Nephron progenitor cell (in vitro differentiated cells): ENCODE results near the gene HSP90AA1.

Source experiments
- DNase-seq: peaks from one replicate; pipeline ENCODE4 v3.0.0; 2021
- H3K27ac Mint-ChIP-seq: 2 replicates; pipeline ENCODE4 v1.8.0; 2021; ENCODE audit warnings: mild to moderate bottlenecking, moderate library complexity, mixed read lengths
- H3K27me3 Mint-ChIP-seq: 2 replicates; pipeline ENCODE4 v1.8.0; 2021; ENCODE audit warnings: mild to moderate bottlenecking, low read depth, mixed read lengths; ENCODE audit not compliant: poor library complexity
- H3K36me3 Mint-ChIP-seq: 2 replicates; pipeline ENCODE4 v1.8.0; 2021; ENCODE audit warnings: low read depth, mixed read lengths
- H3K4me1 Mint-ChIP-seq: 2 replicates; pipeline ENCODE4 v1.8.0; 2021; ENCODE audit warnings: mixed read lengths
- H3K4me3 Mint-ChIP-seq: 2 replicates; pipeline ENCODE4 v1.8.0; 2021; ENCODE audit warnings: mild to moderate bottlenecking, moderate library complexity, mixed read lengths
- H3K9me3 Mint-ChIP-seq: 2 replicates; pipeline ENCODE4 v1.8.0; 2021; ENCODE audit warnings: mild to moderate bottlenecking, moderate library complexity, mixed read lengths
- CTCF ChIP-seq: fragments of 200-600 bp; sonication (generic); IDR thresholded peaks from 2 replicates; pipeline ENCODE4 v1.5.0; 2021; ENCODE audit warnings: antibody characterized with exemption

HSP90AA1 gene

GRCh38 chr14:102047808-102048540, 38.9 kb downstream of the HSP90AA1 start:
- peaks cover 25% of the 10 kb centered on the region for H3K4me1 Mint-ChIP-seq
- H3K36me3 Mint-ChIP-seq = peaks cover 71% of the 10 kb centered on the region
- H3K9me3 Mint-ChIP-seq = no peaks in the 10 kb centered on the region
- H3K4me3 Mint-ChIP-seq = no peak overlapping the region
- DNase-seq = no peak
- no peak for TF ChIP-seq CTCF
- H3K27ac Mint-ChIP-seq = no peak overlapping the region
- peaks cover 3% of the 10 kb centered on the region for H3K27me3 Mint-ChIP-seq

DNA sequence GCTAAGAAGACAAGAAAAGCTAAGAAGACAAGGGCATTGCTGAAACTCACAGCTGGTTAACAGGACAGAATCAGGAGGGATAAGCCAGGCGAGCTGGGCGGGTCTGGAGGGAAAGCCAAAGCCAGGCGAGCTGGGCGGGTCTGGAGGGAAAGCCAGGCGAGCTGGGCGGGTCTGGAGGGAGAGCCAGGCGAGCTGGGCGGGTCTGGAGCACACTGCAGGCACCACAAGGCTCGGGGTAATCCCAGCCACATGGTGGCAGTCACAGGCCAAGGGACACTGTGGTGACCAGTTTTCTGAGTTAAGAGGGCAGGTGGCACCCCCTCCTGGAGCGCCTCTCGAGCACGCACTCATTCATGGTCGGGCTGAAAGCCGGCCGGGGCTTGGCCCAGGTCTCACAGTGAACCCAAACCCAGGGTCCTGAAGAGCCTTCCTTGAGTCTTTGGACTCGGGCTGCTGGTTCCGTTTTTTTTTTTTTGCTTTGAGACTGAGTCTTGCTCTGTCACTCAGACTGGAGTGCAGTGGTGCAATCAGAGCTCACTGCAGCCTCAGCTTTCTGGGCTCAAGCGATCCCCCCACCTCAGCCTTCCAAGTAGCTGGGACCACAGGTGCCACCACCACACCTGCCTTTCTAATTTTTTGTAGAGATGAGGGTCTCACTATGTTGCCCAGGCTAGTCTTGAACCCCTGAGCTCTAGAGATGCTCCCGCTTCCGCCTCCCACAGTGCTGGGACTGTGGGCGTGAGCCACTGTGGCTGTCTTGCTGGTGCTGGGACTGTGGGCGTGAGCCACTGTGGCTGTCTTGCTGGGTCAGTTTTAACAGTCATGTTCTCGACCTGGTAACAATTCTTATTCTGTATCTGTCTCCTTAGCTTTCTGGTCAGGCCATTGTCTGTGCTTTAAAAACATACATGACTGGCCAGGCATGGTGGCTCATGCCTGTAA, 40.2 kb downstream of the HSP90AA1 start:
- peak; percentile 48 for TF ChIP-seq CTCF
- peak; percentile 82 for DNase-seq
- Mint-ChIP-seq H3K27me3 (peaks cover 3% of the 10 kb centered on the region), H3K27ac (peak overlapping the region; percentile 25), H3K9me3 (no peaks in the 10 kb centered on the region), H3K36me3 (peaks cover 68% of the 10 kb centered on the region), H3K4me3 (no peak overlapping the region), H3K4me1 (peaks cover 25% of the 10 kb centered on the region)

DNA sequence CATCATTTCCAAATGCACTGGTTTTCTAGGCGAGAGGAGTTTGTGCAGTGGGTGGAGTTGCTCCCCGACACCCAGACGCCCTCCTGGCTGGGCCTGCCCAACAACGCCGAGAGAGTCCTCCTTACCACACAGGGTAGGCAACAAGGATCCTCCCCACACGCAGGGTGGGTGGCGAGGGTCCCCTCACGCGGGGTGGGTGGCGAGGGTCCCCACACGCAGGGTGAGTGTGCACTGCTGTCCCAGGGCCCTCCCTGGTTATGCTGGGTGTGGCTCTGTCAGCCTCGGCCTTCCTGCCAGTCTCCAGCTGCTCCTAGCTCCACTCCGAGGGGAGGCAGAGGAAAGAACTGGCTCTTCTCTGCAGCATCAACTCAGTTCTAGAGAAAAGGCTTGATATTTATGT, 42.3 kb downstream of the HSP90AA1 start:
- Mint-ChIP-seq H3K27ac (peak overlapping the region; percentile 71), H3K9me3 (no peaks in the 10 kb centered on the region), H3K4me3 (no peak overlapping the region), H3K36me3 (peaks cover 73% of the 10 kb centered on the region), H3K4me1 (peaks cover 12% of the 10 kb centered on the region), H3K27me3 (peaks cover 3% of the 10 kb centered on the region)
- no peak for TF ChIP-seq CTCF
- no peak for DNase-seq

DNA sequence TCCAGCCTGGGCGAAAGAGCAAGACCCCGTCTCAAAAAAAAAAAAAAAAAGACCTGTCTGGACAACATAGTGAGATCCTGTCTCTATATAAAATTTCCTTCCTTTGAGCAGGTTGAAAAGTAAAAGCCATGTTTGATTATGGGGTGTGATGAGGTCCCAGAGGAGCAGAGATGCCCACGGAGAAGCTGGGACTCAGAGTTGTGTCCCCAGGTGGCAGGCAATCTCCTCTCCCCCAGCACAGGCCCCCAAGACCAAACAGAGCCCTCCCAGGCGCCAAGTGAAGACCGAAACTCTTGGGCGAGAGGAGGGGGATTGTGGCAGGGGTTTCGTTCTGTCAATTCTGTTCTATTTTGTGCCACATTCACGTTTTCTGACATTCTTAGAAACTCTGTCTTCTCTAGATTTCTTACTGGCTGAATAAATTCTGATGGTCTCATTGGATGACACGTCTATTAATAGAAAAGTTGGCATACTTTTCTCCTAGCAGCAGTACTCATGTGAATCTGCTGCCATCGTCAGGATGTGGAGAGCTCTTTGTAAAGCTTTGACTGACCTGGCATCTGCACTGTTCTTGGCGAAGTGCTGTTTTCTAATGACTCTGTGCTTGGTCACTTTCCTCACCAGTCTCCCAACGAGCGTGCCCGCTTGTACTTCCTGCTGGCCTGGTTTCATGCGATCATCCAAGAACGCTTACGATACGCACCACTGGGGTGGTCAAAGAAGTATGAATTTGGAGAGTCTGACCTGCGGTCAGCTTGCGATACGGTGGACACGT, 43.4 kb downstream of the HSP90AA1 start:
- peaks cover 78% of the 10 kb centered on the region for H3K36me3 Mint-ChIP-seq
- H3K9me3 Mint-ChIP-seq = no peaks in the 10 kb centered on the region
- H3K27me3 Mint-ChIP-seq = peaks cover 3% of the 10 kb centered on the region
- H3K4me3 Mint-ChIP-seq = no peak overlapping the region
- H3K4me1 Mint-ChIP-seq = peaks cover 3% of the 10 kb centered on the region
- peak overlapping the region; percentile 40 for H3K27ac Mint-ChIP-seq
- no peak for TF ChIP-seq CTCF
- DNase-seq = no peak

DNA sequence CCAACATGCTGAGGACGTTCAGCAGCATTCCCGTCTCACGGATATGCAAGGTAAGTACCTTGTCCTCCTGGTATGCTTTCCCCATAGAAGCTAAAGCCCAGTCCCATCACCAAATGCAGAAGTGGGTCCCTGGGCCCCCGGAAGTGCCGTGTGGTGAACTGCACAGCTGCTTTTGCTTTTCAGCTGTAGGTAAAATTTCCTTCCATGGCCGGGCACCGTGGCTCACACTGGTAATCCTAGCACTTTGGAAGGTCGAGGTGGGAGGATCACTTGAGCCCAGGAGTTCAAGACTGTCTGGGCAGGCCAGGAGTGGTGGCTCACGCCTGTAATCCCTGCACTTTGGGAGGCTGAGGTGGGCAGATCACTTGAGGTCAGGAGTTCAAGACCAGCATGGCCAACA, 44.1 kb downstream of the HSP90AA1 start:
- TF ChIP-seq CTCF = no peak
- H3K4me3 Mint-ChIP-seq = no peak overlapping the region
- no peak for DNase-seq
- no peaks in the 10 kb centered on the region for H3K9me3 Mint-ChIP-seq
- no peaks in the 10 kb centered on the region for H3K27me3 Mint-ChIP-seq
- H3K27ac Mint-ChIP-seq = no peak overlapping the region
- peaks cover 76% of the 10 kb centered on the region for H3K36me3 Mint-ChIP-seq
- no peaks in the 10 kb centered on the region for H3K4me1 Mint-ChIP-seq
